H1 (cell line): ENCODE measurements around the gene IFT122. TPM values are rescaled to one million over a fixed set of nuclear protein-coding genes. Genes with fewer than 3 reads are reported as not detected.

Experiments
- CTCF ChIA-PET: fragments of 300-600 bp; sonication (Branson Sonifier 250); formaldehyde crosslinking; loops from one replicate; lab custom pipeline; 2021; ENCODE audit not compliant: partially characterized antibody; lab: Charles Lee
- POLR2A ChIA-PET: fragments of 300-600 bp; sonication (Branson Sonifier 250); formaldehyde crosslinking; loops from one replicate; lab custom pipeline; 2021; ENCODE audit warnings: inconsistent platforms; ENCODE audit not compliant: partially characterized antibody; lab: Charles Lee
- DNase-seq, 2 experiments: peaks; one replicate each; pipeline versions ENCODE4 v3.0.0 to v3.0.0-alpha.2; 2010 to 2022; ENCODE audit warnings: low spot score in 2 of 2, low read depth in 1 of 2, mixed read lengths in 1 of 2
- FAIRE-seq: peaks from 2 replicates; lab custom pipeline; 2011; peaks lifted over from hg19 to GRCh38; lab: Jason Lieb, UNC
- H2AFZ ChIP-seq: 2 replicates; pipeline ENCODE4 v1.8.1; 2012; ENCODE audit warnings: low read length, inconsistent platforms
- H2AK5ac ChIP-seq: 2 replicates; pipeline ENCODE4 v1.6.1; 2013; ENCODE audit warnings: low read depth, low read length
- H2BK120ac ChIP-seq: replicated peaks from 2 replicates; pipeline ENCODE3; 2013; ENCODE audit warnings: low read depth, low read length, inconsistent platforms
- H2BK12ac ChIP-seq: 2 replicates; pipeline ENCODE4 v1.6.1; 2013; ENCODE audit warnings: low read depth, low read length
- H2BK15ac ChIP-seq: 2 replicates; pipeline ENCODE4 v1.6.1; 2013; ENCODE audit warnings: low read length
- H2BK20ac ChIP-seq: 2 replicates; pipeline ENCODE4 v1.6.1; 2013; ENCODE audit warnings: low read length
- H2BK5ac ChIP-seq: 2 replicates; pipeline ENCODE4 v1.6.1; 2013; ENCODE audit warnings: low read depth, low read length
- H3K14ac ChIP-seq: 2 replicates; pipeline ENCODE4 v1.6.1; 2013; ENCODE audit warnings: inconsistent platforms; ENCODE audit not compliant: insufficient read length
- H3K18ac ChIP-seq: 2 replicates; pipeline ENCODE4 v1.6.1; 2013; ENCODE audit warnings: low read length; ENCODE audit errors: extremely low read depth
- H3K23ac ChIP-seq: 2 replicates; pipeline ENCODE4 v1.6.1; 2013; ENCODE audit warnings: inconsistent platforms; ENCODE audit not compliant: insufficient read length
- H3K23me2 ChIP-seq: 2 replicates; pipeline ENCODE4 v1.6.1; 2013; ENCODE audit warnings: low read depth, low read length
- H3K27ac ChIP-seq: 2 replicates; pipeline ENCODE4 v1.6.1; 2011; ENCODE audit warnings: low read depth, low read length, inconsistent platforms
- H3K27me3 ChIP-seq, 4 experiments: replicated peaks in 1 of 4; 1 replicate in 1 of 4; 2 replicates in 3 of 4; pipeline versions ENCODE4 v1.6.1 to v1.8.1; 2011 to 2013; ENCODE audit warnings: low read length in 3 of 4, mild to moderate bottlenecking in 3 of 4, inconsistent platforms in 2 of 4, mixed read lengths in 2 of 4, moderate library complexity in 1 of 4; ENCODE audit not compliant: control insufficient read depth in 3 of 4, insufficient read depth in 3 of 4; ENCODE audit errors: extremely low read depth in 1 of 4
- H3K36me3 ChIP-seq, 4 experiments: 2 replicates each; pipeline versions ENCODE4 v1.6.1 to v1.8.1; 2011 to 2013; ENCODE audit warnings: mild to moderate bottlenecking in 4 of 4, low read length in 3 of 4, moderate library complexity in 2 of 4, control low read depth in 1 of 4, inconsistent platforms in 1 of 4; ENCODE audit not compliant: insufficient read depth in 4 of 4, control insufficient read depth in 2 of 4
- H3K4ac ChIP-seq: replicated peaks from 2 replicates; pipeline ENCODE3; 2013; ENCODE audit warnings: low read length, low read depth, mixed read lengths, inconsistent platforms; ENCODE audit not compliant: insufficient read length
- H3K4me1 ChIP-seq, 4 experiments: replicated peaks in 1 of 4; 1 replicate in 1 of 4; 2 replicates in 3 of 4; pipeline versions ENCODE4 v1.6.1 to v1.8.1; 2011 to 2013; ENCODE audit warnings: low read length in 3 of 4, inconsistent platforms in 2 of 4, mixed read lengths in 1 of 4; ENCODE audit not compliant: insufficient read depth in 4 of 4, control insufficient read depth in 3 of 4
- H3K4me2 ChIP-seq, 2 experiments: 2 replicates each; pipeline versions ENCODE4 v1.6.1 to v1.8.1; 2011 to 2013; ENCODE audit warnings: low read depth in 2 of 2, low read length in 2 of 2, control low read depth in 1 of 2, inconsistent platforms in 1 of 2, mild to moderate bottlenecking in 1 of 2; ENCODE audit not compliant: insufficient read depth in 1 of 2
- H3K4me3 ChIP-seq, 4 experiments: fragments of 200-600, 300-600 bp in 1 of 4; sonication (generic), shearing (Covaris generic), sonication (Bioruptor Twin) in 1 of 4; 2 replicates each; pipeline versions ENCODE4 v1.5.1 to v1.8.1; 2011 to 2016; ENCODE audit warnings: low read length in 4 of 4, low read depth in 3 of 4, control low read depth in 2 of 4, inconsistent platforms in 2 of 4, mild to moderate bottlenecking in 2 of 4, mixed read lengths in 1 of 4, moderate library complexity in 1 of 4; ENCODE audit not compliant: insufficient read depth in 2 of 4; ENCODE audit errors: extremely low read depth in 1 of 4
- H3K56ac ChIP-seq: replicated peaks from 2 replicates; pipeline ENCODE3; 2013; ENCODE audit warnings: low read depth, mild to moderate bottlenecking, mixed read lengths, low read length, inconsistent platforms; ENCODE audit not compliant: insufficient read length
- H3K79me1 ChIP-seq: 2 replicates; pipeline ENCODE4 v1.6.1; 2013; ENCODE audit warnings: low read depth, low read length, control low read depth
- H3K79me2 ChIP-seq, 2 experiments: 2 replicates each; pipeline versions ENCODE4 v1.6.1 to v1.8.1; 2012 to 2013; ENCODE audit warnings: low read length in 2 of 2, mild to moderate bottlenecking in 2 of 2, inconsistent platforms in 1 of 2; ENCODE audit not compliant: insufficient read depth in 2 of 2, control insufficient read depth in 1 of 2
- H3K9ac ChIP-seq, 4 experiments: replicated peaks in 1 of 4; 1 replicate in 1 of 4; 2 replicates in 3 of 4; pipeline versions ENCODE4 v1.6.1 to v1.8.1; 2011 to 2013; ENCODE audit warnings: low read depth in 3 of 4, low read length in 3 of 4, control low read depth in 2 of 4, mild to moderate bottlenecking in 2 of 4, moderate library complexity in 2 of 4, inconsistent platforms in 1 of 4; ENCODE audit errors: extremely low read depth in 1 of 4
- H3K9me3 ChIP-seq, 2 experiments: 2 replicates each; pipeline versions ENCODE4 v1.6.1 to v1.8.1; 2012 to 2013; ENCODE audit warnings: mild to moderate bottlenecking in 2 of 2, moderate library complexity in 2 of 2, control low read depth in 1 of 2, inconsistent platforms in 1 of 2, low read depth in 1 of 2, low read length in 1 of 2, mixed read lengths in 1 of 2; ENCODE audit not compliant: insufficient read depth in 2 of 2
- H4K20me1 ChIP-seq, 2 experiments: replicated peaks in 1 of 2; 2 replicates each; pipeline versions ENCODE3 to v1.8.1; 2011 to 2013; ENCODE audit warnings: inconsistent platforms in 2 of 2, low read length in 2 of 2, mild to moderate bottlenecking in 1 of 2; ENCODE audit not compliant: insufficient read depth in 2 of 2, control insufficient read depth in 1 of 2
- H4K5ac ChIP-seq: 2 replicates; pipeline ENCODE4 v1.6.1; 2013; ENCODE audit warnings: low read length, low read depth, mixed read lengths, inconsistent platforms; ENCODE audit not compliant: insufficient read length
- H4K8ac ChIP-seq: 2 replicates; pipeline ENCODE4 v1.8.0; 2013; ENCODE audit warnings: mild to moderate bottlenecking, moderate library complexity, low read length, inconsistent platforms; ENCODE audit not compliant: insufficient read depth; ENCODE audit errors: extremely low read depth
- H4K91ac ChIP-seq: replicated peaks from 2 replicates; pipeline ENCODE3; 2013; ENCODE audit warnings: low read length, mixed read lengths, inconsistent platforms; ENCODE audit not compliant: insufficient read length
- BRCA1 ChIP-seq: IDR thresholded peaks from 2 replicates; pipeline ENCODE4 v1.6.1; 2012; ENCODE audit warnings: low read depth, low read length, improper control_type of control experiment
- CHD1 ChIP-seq: IDR thresholded peaks from 2 replicates; pipeline ENCODE4 v1.6.1; 2012; ENCODE audit warnings: low read depth, low read length, improper control_type of control experiment
- CHD2 ChIP-seq: IDR thresholded peaks from 2 replicates; pipeline ENCODE4 v1.6.1; 2012; ENCODE audit warnings: low read length, improper control_type of control experiment
- FOSL1 ChIP-seq: IDR thresholded peaks from 2 replicates; pipeline ENCODE4 v1.6.1; 2011; ENCODE audit warnings: mild to moderate bottlenecking, low read depth, low read length, moderate library complexity; ENCODE audit not compliant: insufficient read depth
- KDM1A ChIP-seq: fragments of 200-600, 300-600 bp; sonication (generic); IDR thresholded peaks from 2 replicates; pipeline ENCODE4 v1.7.1; 2016; ENCODE audit warnings: mild to moderate bottlenecking, low read length, borderline replicate concordance
- MAFK ChIP-seq: IDR thresholded peaks from 2 replicates; pipeline ENCODE4 v1.6.1; 2012; ENCODE audit warnings: low read depth, mild to moderate bottlenecking, improper control_type of control experiment, low read length
- RNF2 ChIP-seq: fragments of 200-900, 300-1000 bp; sonication (generic); IDR thresholded peaks from 2 replicates; pipeline ENCODE4 v1.7.1; 2016; ENCODE audit warnings: borderline replicate concordance, low read depth, mild to moderate bottlenecking, antibody characterized with exemption, low read length; ENCODE audit not compliant: poor library complexity, severe bottlenecking; ENCODE audit errors: missing control alignments
- SIX5 ChIP-seq: IDR thresholded peaks from 2 replicates; pipeline ENCODE4 v1.6.1; 2011; ENCODE audit warnings: mild to moderate bottlenecking, low read depth, low read length
- SP1 ChIP-seq: IDR thresholded peaks from 2 replicates; pipeline ENCODE4 v1.6.1; 2011; ENCODE audit warnings: low read depth, low read length
- SP4 ChIP-seq: IDR thresholded peaks from 2 replicates; pipeline ENCODE4 v1.6.1; 2012; ENCODE audit warnings: low read length, inconsistent platforms
- TEAD4 ChIP-seq: IDR thresholded peaks from 2 replicates; pipeline ENCODE4 v1.6.1; 2012; ENCODE audit warnings: low read depth, low read length, inconsistent platforms, mixed read lengths
- WGBS, 2 experiments: shearing (Covaris generic) in 1 of 2; methylation state at CpG; one replicate each; pipeline versions ENCODE4 v1.1.6 to v1.1.7; 2013 to 2015; ENCODE audit warnings: low lambda C conversion rate in 2 of 2, mixed read lengths in 2 of 2, inconsistent platforms in 1 of 2, low coverage in 1 of 2, missing lambda C conversion rate in 1 of 2; ENCODE audit not compliant: insufficient replicate concordance in 2 of 2, insufficient coverage in 1 of 2, insufficient read length in 1 of 2; ENCODE audit errors: extremely low coverage in 1 of 2, missing lambda C conversion rate in 1 of 2; 5-methylcytosine and 5-hydroxymethylcytosine counted together
- polyA plus RNA-seq, 7 experiments: library from polyadenylated mRNA; depleted of rRNA in 3 of 7; stranded (reverse) in 5 of 7; unstranded in 2 of 7; fragments of >200 nt in 5 of 7; fragments of 200-250 nt in 2 of 7; gene quantifications; 1 replicate in 5 of 7; 2 replicates in 1 of 7; 4 replicates in 1 of 7; pipeline versions ENCODE4 v1.2.1 to v1.2.3, GENCODE V29; 2011 to 2013; ENCODE audit warnings: missing spikeins in 2 of 7, mixed read lengths in 2 of 7
- total RNA-seq: library from RNA; stranded (reverse); fragmentation: NEBNext Ultra II Directional; extraction: Animal tissue kit (Norgen Biotek cat#: 25700); gene quantifications from 2 replicates; pipeline ENCODE4 v1.2.1, GENCODE V29; 2021
- TF ChIP-seq, protein P1 (sequence below): IDR thresholded peaks from 2 replicates; pipeline ENCODE4 v1.6.1; 2012; ENCODE audit warnings: inconsistent platforms

Gene IFT122
- total and polyA plus RNA-seq, 2 of the 8 experiments (the other 6 are each of a cell fraction or from before 2014, with no cell fraction given) = 23.7 to 25.1 TPM

DNA sequence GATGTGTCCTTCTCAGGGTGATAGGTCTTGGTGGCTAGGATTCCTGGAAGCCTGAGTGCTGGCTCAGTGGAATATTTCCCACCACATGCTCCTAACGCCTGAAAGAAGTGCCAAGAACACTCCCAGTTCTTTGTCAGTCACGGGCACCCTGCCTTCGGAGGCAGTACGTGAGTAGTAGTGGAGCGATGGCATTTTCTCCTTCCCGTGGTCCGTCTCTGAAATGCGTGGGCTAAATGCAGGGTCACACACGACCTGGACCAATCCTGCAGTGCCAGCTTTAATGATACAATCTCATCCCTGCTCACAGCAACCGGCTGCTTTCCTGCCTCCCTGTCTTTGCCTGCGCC is 117.5 kb downstream of the IFT122 start:
- CTCF ChIA-PET = interaction anchor here (1.1 to 11.3 kb wide), 3 partner anchors 9 to 68 kb away, joined by 4 to 93 read pairs (median 10); no protein-coding TSS in a partner anchor
- peaks cover 0 to 1% of the 10 kb centered on the region in 2 experiments for H4K20me1 ChIP-seq
- no peak overlapping the region for H3K56ac ChIP-seq
- H2BK120ac ChIP-seq = no peak overlapping the region
- no peak overlapping the region for H2BK20ac ChIP-seq
- H4K91ac ChIP-seq = no peak overlapping the region
- no peak overlapping the region; the same call in 1 of the 2 replicates for H2AK5ac ChIP-seq
- H3K27ac ChIP-seq = no peak overlapping the region
- H2AFZ ChIP-seq = no peak overlapping the region
- H2BK15ac ChIP-seq = no peak overlapping the region
- peaks cover 3 to 21% (median 11%) of the 10 kb centered on the region in 4 experiments for H3K4me1 ChIP-seq
- H3K18ac ChIP-seq = peak overlapping the region; percentile 16; the same call in 1 of the 2 replicates
- H3K36me3 ChIP-seq = no peaks in the 10 kb centered on the region; a peak in 1 of 8 replicates
- no peaks in the 10 kb centered on the region for H3K23me2 ChIP-seq
- DNase-seq (no peak), FAIRE-seq (no peak)
- no peaks in the 10 kb centered on the region for H3K9me3 ChIP-seq
- H3K4me2 ChIP-seq = no peak overlapping the region
- no peak overlapping the region for H3K23ac ChIP-seq
- H3K79me1 ChIP-seq = no peaks in the 10 kb centered on the region
- H3K9ac ChIP-seq = no peak overlapping the region
- H3K14ac ChIP-seq = no peak overlapping the region
- no peak overlapping the region for H2BK5ac ChIP-seq
- 90% methylated on average over 11 of the region's 11 CpGs; no CpG with 5 or more reads in 1 of the 2 experiments for WGBS, 2 experiments
- H2BK12ac ChIP-seq = peak overlapping the region; percentile 87; the same call in 1 of the 2 replicates
- H3K79me2 ChIP-seq = no peaks in the 10 kb centered on the region
- POLR2A ChIA-PET = interaction anchor here (0.8 to 1.2 kb wide), 2 partner anchors 46 to 109 kb away, joined by 3 read pairs; no protein-coding TSS in a partner anchor
- H4K8ac ChIP-seq = no peak overlapping the region
- no peak overlapping the region for H4K5ac ChIP-seq
- no peak overlapping the region for H3K4me3 ChIP-seq
- H3K4ac ChIP-seq = no peak overlapping the region
- H3K27me3 ChIP-seq = no peaks in the 10 kb centered on the region; a peak in 1 of 7 replicates
- TF ChIP-seq KDM1A (no peak), CHD2 (no peak), SP1 (no peak), SP4 (no peak), SIX5 (no peak), FOSL1 (no peak), CHD1 (no peak), RNF2 (no peak), MAFK (no peak), TEAD4 (no peak), BRCA1 (no peak)
- TF ChIP-seq, protein P1, sequence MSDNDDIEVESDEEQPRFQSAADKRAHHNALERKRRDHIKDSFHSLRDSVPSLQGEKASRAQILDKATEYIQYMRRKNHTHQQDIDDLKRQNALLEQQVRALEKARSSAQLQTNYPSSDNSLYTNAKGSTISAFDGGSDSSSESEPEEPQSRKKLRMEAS = no peak
